HG02885 (cell line): ENCODE measurements around the gene TTI1.

Experiments
- ATAC-seq: cut with Tn5 transposase; IDR thresholded peaks from one replicate; pipeline ENCODE4 v1.9.1; 2021; ENCODE audit warnings: mild to moderate bottlenecking; ENCODE audit not compliant: unreplicated experiment, poor library complexity

TTI1 gene

GRCh38 chr20:38033330-38034107, at the start of gene TTI1, which contains the start of gene RPRD1B:
TSS of gene TTI1 (minus strand) at chr20:38033456. CDS start at chr20:38013816, 19,640 bp downstream.
TSS of gene RPRD1B (plus strand) at chr20:38033746. CDS start at chr20:38033948, 202 bp downstream.
- peak; percentile 85 for ATAC-seq

GRCh38 chr20:38082894-38083293, 49.6 kb upstream of the TTI1 start:
- ATAC-seq: no peak

- ATAC-seq: no peak
These were observed 48.3 kb upstream of the TTI1 start for GRCh38 chr20:38081575-38081974.

GRCh38 chr20:38079353-38079752, 46.1 kb upstream of the TTI1 start:
- ATAC-seq: no peak

GRCh38 chr20:38078084-38078483, 44.8 kb upstream of the TTI1 start:
- ATAC-seq: no peak

- ATAC-seq: no peak
These were observed 43.3 kb upstream of the TTI1 start for GRCh38 chr20:38076548-38076947.

- no peak for ATAC-seq
These were observed 42.1 kb upstream of the TTI1 start for GRCh38 chr20:38075161-38075998.

- ATAC-seq: no peak
These were observed 40.2 kb upstream of the TTI1 start for GRCh38 chr20:38073307-38074071.

GRCh38 chr20:38072898-38073297, 39.6 kb upstream of the TTI1 start:
- no peak for ATAC-seq

GRCh38 chr20:38067717-38068365, 34.6 kb upstream of the TTI1 start:
- ATAC-seq: no peak

GRCh38 chr20:38066969-38067716, 33.9 kb upstream of the TTI1 start:
- ATAC-seq: no peak

- no peak for ATAC-seq
These were observed 32.6 kb upstream of the TTI1 start for GRCh38 chr20:38065764-38066375.

GRCh38 chr20:38063911-38064530, 30.8 kb upstream of the TTI1 start:
- no peak for ATAC-seq

- ATAC-seq: no peak
These were observed 29.6 kb upstream of the TTI1 start for GRCh38 chr20:38062890-38063289.

- ATAC-seq: no peak
These were observed 27.9 kb upstream of the TTI1 start for GRCh38 chr20:38061109-38061508.

- no peak for ATAC-seq
These were observed 27.3 kb upstream of the TTI1 start for GRCh38 chr20:38060536-38060935.

- ATAC-seq: no peak
These were observed 26.6 kb upstream of the TTI1 start for GRCh38 chr20:38059832-38060231.

- peak; percentile 69 for ATAC-seq
These were observed 24.2 kb upstream of the TTI1 start for GRCh38 chr20:38057351-38057972.
